HG03571 (cell line): Measurements from ENCODE around the gene LRRC66.

Source experiments
- ATAC-seq: cut with Tn5 transposase; IDR thresholded peaks from one replicate; pipeline ENCODE4 v1.9.1; 2021; ENCODE audit not compliant: unreplicated experiment

LRRC66 gene, protein sequence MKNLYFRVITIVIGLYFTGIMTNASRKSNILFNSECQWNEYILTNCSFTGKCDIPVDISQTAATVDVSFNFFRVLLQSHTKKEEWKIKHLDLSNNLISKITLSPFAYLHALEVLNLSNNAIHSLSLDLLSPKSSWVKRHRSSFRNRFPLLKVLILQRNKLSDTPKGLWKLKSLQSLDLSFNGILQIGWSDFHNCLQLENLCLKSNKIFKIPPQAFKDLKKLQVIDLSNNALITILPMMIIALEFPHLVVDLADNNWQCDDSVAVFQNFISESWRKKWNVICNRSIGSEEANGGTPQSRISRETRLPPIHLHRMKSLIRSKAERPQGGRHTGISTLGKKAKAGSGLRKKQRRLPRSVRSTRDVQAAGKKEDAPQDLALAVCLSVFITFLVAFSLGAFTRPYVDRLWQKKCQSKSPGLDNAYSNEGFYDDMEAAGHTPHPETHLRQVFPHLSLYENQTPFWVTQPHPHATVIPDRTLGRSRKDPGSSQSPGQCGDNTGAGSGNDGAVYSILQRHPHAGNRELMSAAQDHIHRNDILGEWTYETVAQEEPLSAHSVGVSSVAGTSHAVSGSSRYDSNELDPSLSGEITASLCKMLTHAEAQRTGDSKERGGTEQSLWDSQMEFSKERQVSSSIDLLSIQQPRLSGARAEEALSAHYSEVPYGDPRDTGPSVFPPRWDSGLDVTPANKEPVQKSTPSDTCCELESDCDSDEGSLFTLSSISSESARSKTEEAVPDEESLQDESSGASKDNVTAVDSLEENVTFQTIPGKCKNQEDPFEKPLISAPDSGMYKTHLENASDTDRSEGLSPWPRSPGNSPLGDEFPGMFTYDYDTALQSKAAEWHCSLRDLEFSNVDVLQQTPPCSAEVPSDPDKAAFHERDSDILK

GRCh38 chr4:52019936-52020657 is at the start of gene LRRC66:
Gene LRRC66 (minus strand): TSS chr4:52020363. CDS start chr4:52017613, 2,750 bp downstream.
- ATAC-seq: no peak

DNA sequence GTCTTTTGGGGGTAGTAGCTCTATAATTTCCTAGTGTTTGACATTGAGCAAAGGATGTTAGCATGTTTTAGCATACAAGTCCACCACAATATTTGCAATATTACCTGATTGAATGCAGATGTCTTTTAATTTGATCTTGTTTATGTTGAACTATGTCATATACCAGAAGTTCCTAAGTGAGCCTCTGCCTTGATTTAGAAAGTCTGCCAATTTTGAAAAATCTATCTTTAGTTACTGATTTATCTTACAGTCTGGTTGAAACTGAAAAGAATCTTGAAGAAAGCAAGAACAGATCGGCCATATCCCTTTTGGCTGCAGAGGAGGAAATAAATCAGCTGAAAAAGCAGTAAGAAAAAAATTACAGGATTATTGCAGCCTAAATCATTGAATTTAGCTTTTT is 49.4 kb upstream of the LRRC66 start:
- no peak for ATAC-seq

GRCh38 chr4:52059372-52059771 is 39.2 kb upstream of the LRRC66 start:
- ATAC-seq: no peak

- no peak for ATAC-seq
These were observed 38.1 kb upstream of the LRRC66 start for GRCh38 chr4:52058275-52058674.

DNA sequence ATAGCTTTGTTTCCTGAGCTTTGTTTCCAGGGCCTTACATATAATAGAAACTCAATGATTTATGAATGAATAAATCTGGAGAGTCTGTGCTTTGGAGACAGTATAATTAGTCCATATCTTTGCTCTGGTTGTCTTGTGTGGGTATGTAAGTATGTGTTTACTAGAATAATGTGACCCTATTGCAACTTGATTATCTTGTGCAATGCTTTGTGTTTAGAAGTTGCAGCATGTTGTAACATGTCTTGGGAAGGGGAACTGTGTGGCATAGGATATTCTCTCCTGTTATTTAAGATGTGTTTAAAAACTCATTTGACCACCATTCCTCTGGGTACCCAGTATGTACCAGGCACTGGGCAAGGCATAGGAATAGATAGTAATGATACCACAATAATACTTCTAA is 37.0 kb upstream of the LRRC66 start:
- ATAC-seq: no peak

- no peak for ATAC-seq
These were observed 34.1 kb upstream of the LRRC66 start for GRCh38 chr4:52054254-52054653.

DNA sequence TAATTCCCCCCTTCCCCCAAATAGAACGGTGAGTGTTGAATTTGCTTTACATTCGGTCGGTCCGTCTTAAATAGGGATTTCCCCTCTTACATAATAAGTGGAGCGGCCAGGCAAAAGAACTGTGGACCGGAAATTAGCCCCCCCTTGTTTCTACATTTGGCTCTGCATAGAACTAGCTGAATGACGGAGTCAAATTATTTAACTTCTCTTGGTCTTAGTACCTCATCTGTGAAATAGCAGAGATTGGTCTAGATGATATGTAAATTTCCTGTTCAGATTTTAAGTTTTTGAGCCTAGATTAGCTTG is 32.3 kb upstream of the LRRC66 start:
- no peak for ATAC-seq

DNA sequence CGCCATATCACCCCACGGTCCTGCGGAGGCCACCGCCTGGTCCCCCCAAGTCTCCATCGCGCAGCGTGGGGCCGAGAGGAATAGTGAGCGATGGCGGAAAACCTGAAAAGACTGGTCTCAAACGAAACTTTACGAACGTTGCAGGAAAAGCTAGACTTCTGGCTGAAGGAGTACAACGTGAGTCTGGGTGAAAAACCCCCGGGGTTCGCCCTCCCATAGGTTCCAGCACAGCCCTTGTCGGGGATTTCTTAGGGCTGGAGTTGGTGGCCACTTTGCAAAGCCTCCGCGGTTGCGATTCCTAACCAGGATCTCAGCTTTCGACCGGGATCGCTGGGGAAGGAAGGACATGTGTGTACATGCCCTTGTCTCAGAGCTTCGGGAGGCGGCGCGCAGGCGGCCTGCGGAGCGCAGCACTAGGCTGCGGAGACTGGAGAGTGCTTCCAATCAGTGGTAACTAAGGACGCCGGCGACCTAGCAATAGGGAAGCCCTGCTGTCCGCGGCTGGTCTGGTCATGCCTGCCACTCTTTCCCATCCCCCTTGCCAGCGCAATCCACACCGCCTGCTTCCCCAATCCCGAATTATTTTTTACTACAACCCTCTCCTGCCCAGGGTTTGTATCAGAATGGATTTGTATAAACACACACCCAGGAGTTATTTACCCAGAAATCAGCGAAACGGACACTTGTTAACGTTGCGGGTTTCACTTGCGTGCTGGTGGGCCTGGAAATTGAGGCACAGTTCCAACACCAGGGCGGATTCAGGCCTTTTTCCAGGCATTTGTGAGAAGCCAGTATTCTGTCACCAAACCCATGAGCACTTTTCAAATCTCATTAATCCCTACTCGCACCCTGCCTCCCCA is 31.7 kb upstream of the LRRC66 start:
- ATAC-seq: peak; percentile 49

DNA sequence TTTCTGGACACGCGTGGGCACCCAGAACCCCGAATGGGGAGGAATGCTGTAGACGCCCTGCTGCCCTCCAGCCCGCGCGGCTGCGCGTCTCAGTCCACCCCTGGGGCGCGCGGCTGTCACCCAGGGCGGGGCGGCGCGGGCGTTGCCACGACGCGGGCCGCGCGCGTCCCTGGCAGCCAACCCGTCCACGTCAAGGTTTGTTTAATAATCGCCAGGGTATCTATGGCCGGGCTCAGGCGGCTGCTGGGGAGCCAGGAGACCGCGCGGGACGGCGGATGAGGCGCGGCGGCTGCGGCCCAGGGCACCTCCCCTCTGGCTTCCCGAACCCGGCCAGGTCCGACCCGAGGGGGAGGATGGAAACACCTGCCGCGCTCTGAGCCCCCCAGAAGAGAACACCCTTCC is 31.1 kb upstream of the LRRC66 start, which contains the start of gene SPATA18:
TSS of gene SPATA18 (plus strand) at position 92 of the 402 bp plus-strand sequence. CDS start 401 bp downstream, outside the sequence.
- ATAC-seq: peak; percentile 57

- no peak for ATAC-seq
These were observed 29.1 kb upstream of the LRRC66 start for GRCh38 chr4:52049266-52049665.

GRCh38 chr4:52045028-52045427 is 24.9 kb upstream of the LRRC66 start:
- no peak for ATAC-seq

DNA sequence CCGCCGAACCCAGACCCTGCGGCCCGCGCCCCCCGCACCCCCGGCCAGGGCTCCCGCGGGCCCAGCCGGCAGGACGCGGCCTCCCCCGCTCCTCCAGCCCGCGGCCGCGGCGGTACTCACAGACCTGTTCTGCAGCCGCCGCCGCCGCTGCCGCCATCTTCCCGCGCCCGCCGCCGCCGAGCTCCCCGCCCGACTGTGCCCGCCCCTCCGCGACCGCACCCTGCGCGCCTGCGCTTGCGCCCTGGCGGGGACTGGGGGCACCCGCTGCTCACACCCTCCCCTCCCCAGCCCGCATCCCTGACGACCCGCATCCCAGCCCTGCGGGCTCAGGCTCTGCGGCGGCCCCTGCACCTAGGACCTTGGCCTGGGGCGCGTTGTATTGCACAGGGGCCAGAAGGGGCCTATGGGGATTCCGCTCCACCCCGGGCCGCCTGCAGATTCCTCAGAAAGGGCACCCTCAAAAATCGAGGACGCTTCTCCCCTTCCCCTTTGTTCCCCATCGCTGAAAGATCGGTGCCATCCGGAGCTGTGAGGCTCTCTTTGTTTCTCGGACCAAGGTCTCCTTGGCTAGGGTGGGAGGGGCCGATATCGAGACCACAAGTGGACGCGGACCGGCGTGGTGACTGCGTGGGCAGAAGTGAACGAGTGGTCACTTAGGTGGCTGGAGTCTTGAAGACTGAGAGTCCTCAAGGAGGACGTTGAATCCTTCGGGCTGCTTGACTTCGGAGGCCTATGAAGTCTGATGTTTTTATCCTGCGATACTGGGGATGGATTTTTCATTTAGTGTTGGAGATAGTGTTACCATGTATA is 18.1 kb upstream of the LRRC66 start, which contains the start of gene SGCB:
TSS of gene SGCB (minus strand) at position 197 of the 810 bp plus-strand sequence. CDS start at position 157, 40 bp downstream.
- ATAC-seq: peak; percentile 95

GRCh38 chr4:52037689-52038102 is 17.5 kb upstream of the LRRC66 start:
- peak; percentile 56 for ATAC-seq

DNA sequence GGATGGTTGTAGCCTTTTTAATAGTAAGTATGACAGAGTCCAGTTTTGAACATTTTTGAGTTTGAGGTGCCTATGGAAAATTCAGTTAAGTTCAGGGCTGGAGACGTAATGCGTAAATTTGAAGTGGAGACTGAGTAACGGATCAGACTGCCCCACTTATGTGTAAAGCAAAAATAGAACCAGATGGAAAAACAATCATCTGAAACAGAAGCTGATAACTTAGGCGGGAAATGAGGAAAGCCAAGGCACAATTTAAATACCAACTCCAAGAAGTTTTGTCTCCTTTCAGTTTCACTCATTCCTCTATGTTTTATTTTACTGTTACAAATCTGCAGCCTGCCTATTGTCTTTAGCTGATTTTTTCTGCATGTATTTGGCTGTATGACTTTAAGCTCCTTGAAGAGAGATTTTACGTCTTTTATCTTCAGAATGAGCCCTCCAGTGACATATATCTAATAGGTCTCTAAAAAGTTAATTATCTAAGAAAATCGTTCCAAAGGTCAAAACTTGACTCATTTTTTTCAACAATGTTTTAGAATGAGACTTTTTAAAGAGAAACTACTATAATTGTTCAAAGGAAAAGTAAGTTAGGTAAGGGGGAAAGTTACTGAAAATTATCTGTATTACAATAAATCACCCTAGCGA is 16.8 kb upstream of the LRRC66 start:
- no peak for ATAC-seq

DNA sequence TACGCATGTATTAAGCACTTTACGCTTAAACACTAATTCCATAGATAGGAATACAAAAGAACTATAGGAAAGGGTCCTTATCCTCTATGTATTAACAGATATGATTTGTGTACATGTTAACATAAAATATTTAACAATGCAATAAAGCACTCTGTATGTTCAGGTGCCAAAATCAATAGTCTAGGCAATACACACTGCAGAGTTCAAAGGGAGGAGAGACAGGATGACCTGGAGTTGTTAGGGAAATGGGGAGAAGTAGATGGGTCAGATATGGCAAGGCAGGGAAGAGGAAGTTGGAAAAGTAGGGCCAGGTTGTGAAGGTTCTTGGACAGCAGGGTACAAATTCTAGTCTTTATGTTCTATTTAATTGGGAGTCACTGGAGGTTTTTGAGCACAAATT is 15.0 kb upstream of the LRRC66 start:
- ATAC-seq: no peak

DNA sequence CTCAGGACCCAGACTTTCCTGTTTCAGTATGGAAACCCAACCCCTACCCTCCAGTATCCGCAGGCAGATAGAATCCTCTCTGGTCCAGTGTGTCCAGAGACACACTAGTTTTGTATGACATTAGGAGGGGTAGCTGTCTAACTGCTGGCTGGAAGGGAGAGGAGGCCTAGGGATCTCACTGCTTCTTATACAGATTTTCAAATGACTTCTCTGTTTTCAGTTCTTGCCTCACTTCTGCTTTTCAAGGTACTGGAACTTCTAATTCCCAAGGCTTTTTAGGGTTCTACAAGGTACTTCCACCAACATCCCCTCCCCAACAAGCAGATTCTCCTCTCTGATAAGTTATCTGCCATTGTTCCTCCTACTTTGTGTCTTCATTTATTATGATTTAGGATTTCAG is 11.8 kb upstream of the LRRC66 start:
- no peak for ATAC-seq

- ATAC-seq: no peak
These were observed 8.8 kb upstream of the LRRC66 start for GRCh38 chr4:52028970-52029369.

- no peak for ATAC-seq
These were observed 2.3 kb downstream of the LRRC66 start for GRCh38 chr4:52017814-52018213.

DNA sequence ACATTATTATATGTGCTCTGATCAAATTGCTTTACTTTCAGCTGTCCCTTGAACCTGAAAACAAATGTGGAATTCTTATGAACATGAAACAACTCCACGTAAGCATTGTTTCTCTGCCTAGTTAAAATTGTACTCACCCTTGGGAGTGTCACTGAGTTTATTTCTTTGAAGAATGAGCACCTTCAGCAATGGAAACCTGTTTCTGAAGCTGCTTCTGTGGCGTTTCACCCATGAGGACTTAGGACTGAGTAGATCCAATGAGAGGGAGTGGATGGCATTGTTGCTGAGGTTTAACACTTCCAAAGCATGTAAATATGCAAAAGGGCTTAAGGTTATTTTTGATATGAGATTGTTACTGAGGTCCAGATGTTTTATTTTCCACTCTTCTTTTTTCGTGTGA is 3.2 kb downstream of the LRRC66 start:
- ATAC-seq: no peak
